Natural killer cell (primary cell): ENCODE measurements around the gene FRMD4A. TPM values are rescaled to one million over a fixed set of nuclear protein-coding genes. Genes with fewer than 3 reads are reported as not detected.

Experiments used
- ATAC-seq, 3 donors: fragments of 150-1000 bp in 2 of 3; fragments of 200-7000 bp in 1 of 3; cut with Tn5 transposase; 1 replicate in 1 of 3; 2 replicates in 2 of 3; pipeline ENCODE4 v1.10.0; 2021; ENCODE audit warnings: mild to moderate bottlenecking in 2 of 3, moderate library complexity in 2 of 3
- DNase-seq, 2 donors: peaks; one replicate each; pipeline versions ENCODE4 v3.0.0 to v3.0.0-alpha.2; 2013 to 2021; ENCODE audit warnings: mixed read lengths in 1 of 2
- H3K27ac ChIP-seq: one replicate; pipeline ENCODE4 v1.5.1; 2013; ENCODE audit warnings: mild to moderate bottlenecking, low read length
- H3K27me3 ChIP-seq: one replicate; pipeline ENCODE4 v1.6.1; 2013; ENCODE audit warnings: low read length; ENCODE audit not compliant: control insufficient read depth, insufficient read depth
- H3K36me3 ChIP-seq: one replicate; pipeline ENCODE4 v1.6.1; 2013; ENCODE audit warnings: low read length; ENCODE audit not compliant: control insufficient read depth, insufficient read depth
- H3K4me1 ChIP-seq: one replicate; pipeline ENCODE4 v1.6.1; 2013; ENCODE audit warnings: low read length; ENCODE audit not compliant: control insufficient read depth, insufficient read depth
- H3K4me3 ChIP-seq: one replicate; pipeline ENCODE4 v1.5.1; 2013; ENCODE audit warnings: low read length
- H3K9me3 ChIP-seq: one replicate; pipeline ENCODE4 v1.6.1; 2013; ENCODE audit warnings: low read length; ENCODE audit not compliant: control insufficient read depth, insufficient read depth
- H3K27ac Mint-ChIP-seq, 2 donors: one replicate each; pipeline ENCODE4 v1.8.0; 2022; ENCODE audit warnings: mild to moderate bottlenecking in 2 of 2, mixed read lengths in 2 of 2, moderate library complexity in 1 of 2
- H3K27me3 Mint-ChIP-seq, 2 donors: one replicate each; pipeline ENCODE4 v1.8.0; 2022; ENCODE audit warnings: low read depth in 2 of 2, mixed read lengths in 2 of 2
- H3K36me3 Mint-ChIP-seq: one replicate; pipeline ENCODE4 v1.8.0; 2022; ENCODE audit warnings: mixed read lengths
- H3K4me1 Mint-ChIP-seq, 2 donors: one replicate each; pipeline ENCODE4 v1.8.0; 2022; ENCODE audit warnings: mixed read lengths in 2 of 2
- H3K4me3 Mint-ChIP-seq: one replicate; pipeline ENCODE4 v1.8.0; 2022; ENCODE audit warnings: mild to moderate bottlenecking, moderate library complexity, mixed read lengths
- H3K9me3 Mint-ChIP-seq, 2 donors: one replicate each; pipeline ENCODE4 v1.8.0; 2022; ENCODE audit warnings: mixed read lengths in 2 of 2
- WGBS: methylation state at CpG from one replicate; pipeline ENCODE4 v1.1.7; 2013; ENCODE audit warnings: missing lambda C conversion rate; ENCODE audit not compliant: insufficient coverage; 5-methylcytosine and 5-hydroxymethylcytosine counted together
- intact Hi-C: fragments of 100-400 bp; cut with micrococcal nuclease; formaldehyde crosslinking; loops from one replicate; pipeline ENCODE4 v1.14.2; 2022
- total RNA-seq, 4 donors: library from RNA; stranded (reverse); fragments of 120-200 nt in 1 of 4; gene quantifications; one replicate each; pipeline versions ENCODE4 v1.2.3 to v1.2.4, GENCODE V29; 2013 to 2022
- TF ChIP-seq, protein P1 (sequence below): fragments of 200-600 bp; IDR thresholded peaks from one replicate; pipeline ENCODE4 v1.8.0; 2022; ENCODE audit warnings: antibody characterized with exemption

Gene FRMD4A
- total RNA-seq, 3 donors from 2014 or later (not counting 1 experiment from before 2014, with no cell fraction given): 0.36 to 0.38 TPM; not detected in 1

- 66% methylated on average over 3 of the region's 3 CpGs for WGBS
Observed at GRCh38 chr10:13806419-13806818, 524.3 kb downstream of the FRMD4A start.

DNA sequence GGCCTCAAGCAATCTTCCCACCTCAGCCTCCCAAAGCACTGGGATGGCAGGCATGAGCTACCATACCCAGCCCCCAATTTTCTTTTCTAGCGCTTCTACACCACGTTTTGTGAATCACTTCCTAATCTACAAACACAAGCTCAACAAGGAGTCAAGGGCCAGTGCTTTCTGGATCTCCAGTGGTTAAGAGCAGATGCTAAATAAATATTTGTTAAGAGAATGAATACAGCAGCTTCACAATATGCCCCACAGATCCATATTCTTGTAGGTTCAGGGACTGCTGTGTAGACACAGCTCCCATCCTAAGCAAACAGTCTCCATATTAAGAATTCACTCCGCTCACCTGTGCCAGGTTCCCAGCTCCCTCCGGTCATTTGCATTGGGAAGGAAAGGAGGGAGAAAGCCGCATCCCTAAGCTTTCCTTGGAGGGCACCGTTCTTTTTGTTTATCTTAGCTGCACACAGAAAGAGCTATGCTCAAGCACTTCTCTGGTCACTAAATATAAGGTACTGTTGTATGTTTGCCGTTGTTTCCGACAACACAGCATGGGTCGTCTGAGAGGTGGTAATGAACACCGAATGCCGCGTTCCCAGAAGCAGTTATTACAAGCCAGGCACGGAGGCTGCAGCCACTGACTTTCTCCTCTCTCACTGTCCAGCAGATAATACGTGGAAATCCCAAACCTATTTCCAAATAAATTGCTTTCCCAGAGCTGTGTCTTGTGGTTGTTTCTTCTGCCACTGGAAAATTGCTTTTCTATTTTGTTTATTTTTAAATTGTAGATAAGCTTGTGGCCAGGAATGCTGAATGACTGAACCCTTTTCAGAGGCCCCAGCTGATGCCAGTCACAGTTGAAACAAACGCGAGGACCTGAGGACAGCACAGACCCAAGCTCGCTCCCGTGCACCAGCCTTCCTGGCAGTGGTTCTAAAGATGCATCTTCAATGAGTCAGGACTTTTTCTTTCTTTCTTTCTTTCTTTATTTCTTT is 526.9 kb downstream of the FRMD4A start:
- TF ChIP-seq, protein P1, sequence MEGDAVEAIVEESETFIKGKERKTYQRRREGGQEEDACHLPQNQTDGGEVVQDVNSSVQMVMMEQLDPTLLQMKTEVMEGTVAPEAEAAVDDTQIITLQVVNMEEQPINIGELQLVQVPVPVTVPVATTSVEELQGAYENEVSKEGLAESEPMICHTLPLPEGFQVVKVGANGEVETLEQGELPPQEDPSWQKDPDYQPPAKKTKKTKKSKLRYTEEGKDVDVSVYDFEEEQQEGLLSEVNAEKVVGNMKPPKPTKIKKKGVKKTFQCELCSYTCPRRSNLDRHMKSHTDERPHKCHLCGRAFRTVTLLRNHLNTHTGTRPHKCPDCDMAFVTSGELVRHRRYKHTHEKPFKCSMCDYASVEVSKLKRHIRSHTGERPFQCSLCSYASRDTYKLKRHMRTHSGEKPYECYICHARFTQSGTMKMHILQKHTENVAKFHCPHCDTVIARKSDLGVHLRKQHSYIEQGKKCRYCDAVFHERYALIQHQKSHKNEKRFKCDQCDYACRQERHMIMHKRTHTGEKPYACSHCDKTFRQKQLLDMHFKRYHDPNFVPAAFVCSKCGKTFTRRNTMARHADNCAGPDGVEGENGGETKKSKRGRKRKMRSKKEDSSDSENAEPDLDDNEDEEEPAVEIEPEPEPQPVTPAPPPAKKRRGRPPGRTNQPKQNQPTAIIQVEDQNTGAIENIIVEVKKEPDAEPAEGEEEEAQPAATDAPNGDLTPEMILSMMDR: no peak
- no peaks in the 10 kb centered on the region for H3K9me3 ChIP-seq
- Mint-ChIP-seq H3K36me3 (no peaks in the 10 kb centered on the region), H3K27ac (no peak overlapping the region), H3K4me3 (no peak overlapping the region), H3K27me3 (peaks cover 17 to 22% of the 10 kb centered on the region in 2 donors), H3K9me3 (no peaks in the 10 kb centered on the region), H3K4me1 (peaks cover 9% of the 10 kb centered on the region in 2 donors)
- DNase-seq (no peak), ATAC-seq (no peak)
- no peaks in the 10 kb centered on the region for H3K27me3 ChIP-seq
- 75% methylated on average over 16 of the region's 18 CpGs for WGBS
- no peak overlapping the region for H3K27ac ChIP-seq
- H3K36me3 ChIP-seq: no peaks in the 10 kb centered on the region
- intact Hi-C loops: no loop called here
- H3K4me3 ChIP-seq: no peak overlapping the region
- H3K4me1 ChIP-seq: peaks cover 8% of the 10 kb centered on the region

More at GRCh38 chr10:13806419-13806818, 524.3 kb downstream of the FRMD4A start:
- H3K4me3 ChIP-seq: no peak overlapping the region
- H3K27ac ChIP-seq: no peak overlapping the region
- peaks cover 10 to 11% of the 10 kb centered on the region in 2 donors for H3K27me3 Mint-ChIP-seq
- ATAC-seq (no peak), DNase-seq (peak in 1 of 2 donors; percentile 34)
- no peaks in the 10 kb centered on the region for H3K4me1 ChIP-seq
- no peaks in the 10 kb centered on the region for H3K36me3 Mint-ChIP-seq
- H3K27me3 ChIP-seq: no peaks in the 10 kb centered on the region
- H3K9me3 Mint-ChIP-seq: no peaks in the 10 kb centered on the region
- no peak overlapping the region for H3K4me3 Mint-ChIP-seq
- intact Hi-C loops: no loop called here
- H3K36me3 ChIP-seq: no peaks in the 10 kb centered on the region
- no peaks in the 10 kb centered on the region for H3K9me3 ChIP-seq
- TF ChIP-seq, protein P1: no peak
- H3K4me1 Mint-ChIP-seq: no peaks in the 10 kb centered on the region
- H3K27ac Mint-ChIP-seq: no peak overlapping the region

GRCh38 chr10:13801907-13802288 is 528.8 kb downstream of the FRMD4A start:
- intact Hi-C loops: no loop called here
- Histone ChIP-seq H3K9me3 (no peaks in the 10 kb centered on the region), H3K27me3 (no peaks in the 10 kb centered on the region), H3K27ac (no peak overlapping the region), H3K4me3 (no peak overlapping the region), H3K36me3 (no peaks in the 10 kb centered on the region), H3K4me1 (peaks cover 17% of the 10 kb centered on the region)
- no peak overlapping the region for H3K27ac Mint-ChIP-seq
- ATAC-seq (no peak), DNase-seq (no peak)
- no peaks in the 10 kb centered on the region for H3K9me3 Mint-ChIP-seq
- no peak overlapping the region for H3K4me3 Mint-ChIP-seq
- H3K36me3 Mint-ChIP-seq: no peaks in the 10 kb centered on the region
- peaks cover 17 to 26% of the 10 kb centered on the region in 2 donors for H3K27me3 Mint-ChIP-seq
- TF ChIP-seq, protein P1: no peak
- WGBS: 83% methylated on average over 1 of the region's 2 CpGs
- H3K4me1 Mint-ChIP-seq: peaks cover 9 to 16% of the 10 kb centered on the region in 2 donors
